NCI-H2171 treated with DMSO at 0.1 percent for 48 hours (cell line): ENCODE measurements around the gene ALDH1A1.

ENCODE experiments used
- DNase-seq: peaks from one replicate; lab custom pipeline; 2025; lab: John Stamatoyannopoulos, UW

ALDH1A1 gene

GRCh38 chr9:72917892-72918509 is 34.9 kb downstream of the ALDH1A1 start:
- DNase-seq, result no peak

- DNase-seq, result no peak
Observed at GRCh38 chr9:72915659-72916058, 37.2 kb downstream of the ALDH1A1 start.

- DNase-seq, result no peak
Observed at GRCh38 chr9:72914750-72915149, 38.1 kb downstream of the ALDH1A1 start.

GRCh38 chr9:72913382-72914009 is 39.4 kb downstream of the ALDH1A1 start:
- no peak for DNase-seq

GRCh38 chr9:72912476-72913381 is 40.1 kb downstream of the ALDH1A1 start:
- no peak for DNase-seq

- no peak for DNase-seq
Observed at GRCh38 chr9:72911816-72912215, 41.0 kb downstream of the ALDH1A1 start.

GRCh38 chr9:72911247-72911775 is 41.5 kb downstream of the ALDH1A1 start:
- DNase-seq, result no peak

- no peak for DNase-seq
Observed at GRCh38 chr9:72909428-72909827, 43.4 kb downstream of the ALDH1A1 start.

GRCh38 chr9:72907421-72907820 is 45.4 kb downstream of the ALDH1A1 start:
- no peak for DNase-seq

- no peak for DNase-seq
Observed at GRCh38 chr9:72906810-72907209, 46.0 kb downstream of the ALDH1A1 start.

GRCh38 chr9:72905514-72906480 is 47.1 kb downstream of the ALDH1A1 start:
- DNase-seq, result no peak

- no peak for DNase-seq
Observed at GRCh38 chr9:72904267-72905093, 48.4 kb downstream of the ALDH1A1 start.

- DNase-seq, result no peak
Observed at GRCh38 chr9:72903103-72903502, 49.8 kb downstream of the ALDH1A1 start.

GRCh38 chr9:72902268-72902667 is 50.6 kb downstream of the ALDH1A1 start:
- DNase-seq, result no peak

- no peak for DNase-seq
Observed at GRCh38 chr9:72899734-72900477, 52.9 kb downstream of the ALDH1A1 start.

GRCh38 chr9:72898784-72899733 is 53.8 kb downstream of the ALDH1A1 start:
- DNase-seq, result no peak

GRCh38 chr9:72898360-72898759 is 54.5 kb downstream of the ALDH1A1 start:
- no peak for DNase-seq

- no peak for DNase-seq
Observed at GRCh38 chr9:72897069-72897649, 55.7 kb downstream of the ALDH1A1 start.
